Left ventricle myocardium inferior (tissue), 1 donor: ENCODE data around the gene SUCLG2. TPM values are rescaled to one million over a fixed set of nuclear protein-coding genes. Genes with fewer than 3 reads are reported as not detected.

Experiments used
- DNase-seq: peaks from one replicate; pipeline ENCODE4 v3.0.0-alpha.2; 2020
- H3K27ac ChIP-seq: fragments of 200-600 bp; replicated peaks from 2 replicates; pipeline ENCODE4 v1.8.0; 2021
- H3K27me3 ChIP-seq: fragments of 200-600 bp; 2 replicates; pipeline ENCODE4 v1.8.0; 2021; ENCODE audit warnings: low read depth
- H3K36me3 ChIP-seq: fragments of 200-600 bp; 2 replicates; pipeline ENCODE4 v1.8.0; 2021
- H3K4me1 ChIP-seq: fragments of 200-600 bp; 2 replicates; pipeline ENCODE4 v1.8.0; 2021
- H3K4me3 ChIP-seq: fragments of 200-600 bp; 2 replicates; pipeline ENCODE4 v1.8.0; 2021; ENCODE audit warnings: mild to moderate bottlenecking, moderate library complexity
- H3K9me3 ChIP-seq: fragments of 200-600 bp; replicated peaks from 2 replicates; pipeline ENCODE4 v1.8.0; 2021
- CTCF ChIP-seq: fragments of 200-600 bp; IDR thresholded peaks from 2 replicates; pipeline ENCODE4 v1.8.0; 2021; ENCODE audit warnings: antibody characterized with exemption, mild to moderate bottlenecking, borderline replicate concordance
- intact Hi-C: fragments of 100-400 bp; cut with micrococcal nuclease; formaldehyde crosslinking; loops from one replicate; pipeline ENCODE4 v1.11.0; 2022
- total RNA-seq: library from RNA; stranded (reverse); fragmentation: NEBNext Ultra II Directional; extraction: Animal tissue kit (Norgen Biotek cat#: 25700); gene quantifications from one replicate; pipeline ENCODE4 v1.2.1, GENCODE V29; 2021
- donor health status: DM: no; HTN: yes; CAD: no; lungs with severe emphysema.

SUCLG2 gene
- total RNA-seq, 1 donor from 2014 or later, result 100 TPM

GRCh38 chr3:67377299-67377698 is 277.1 kb downstream of the SUCLG2 start:
- H3K27me3 ChIP-seq, result no peaks in the 10 kb centered on the region
- peaks cover 27% of the 10 kb centered on the region for H3K36me3 ChIP-seq
- no peaks in the 10 kb centered on the region for H3K9me3 ChIP-seq
- no peak for DNase-seq
- intact Hi-C loops, result no loop called here
- TF ChIP-seq CTCF, result no peak
- H3K4me1 ChIP-seq, result peaks cover 5% of the 10 kb centered on the region
- H3K4me3 ChIP-seq, result no peak overlapping the region
- H3K27ac ChIP-seq, result no peak overlapping the region

- Histone ChIP-seq H3K4me1 (no peaks in the 10 kb centered on the region), H3K4me3 (no peak overlapping the region), H3K9me3 (no peaks in the 10 kb centered on the region), H3K27ac (no peak overlapping the region), H3K36me3 (peaks cover 27% of the 10 kb centered on the region), H3K27me3 (no peaks in the 10 kb centered on the region)
- intact Hi-C loops, result no loop called here
- no peak for DNase-seq
- no peak for TF ChIP-seq CTCF
Observed at GRCh38 chr3:67376416-67376815, 278.0 kb downstream of the SUCLG2 start.

GRCh38 chr3:67375976-67376375 is 278.4 kb downstream of the SUCLG2 start:
- intact Hi-C loops, result no loop called here
- no peaks in the 10 kb centered on the region for H3K27me3 ChIP-seq

GRCh38 chr3:67362686-67363085 is 291.7 kb downstream of the SUCLG2 start:
- H3K9me3 ChIP-seq, result peaks cover 8% of the 10 kb centered on the region
- no peaks in the 10 kb centered on the region for H3K36me3 ChIP-seq
- H3K4me3 ChIP-seq, result no peak overlapping the region
- H3K4me1 ChIP-seq, result no peaks in the 10 kb centered on the region
- no peaks in the 10 kb centered on the region for H3K27me3 ChIP-seq
- no peak for DNase-seq
- H3K27ac ChIP-seq, result no peak overlapping the region
- intact Hi-C loops, result no loop called here
- TF ChIP-seq CTCF, result no peak

More at GRCh38 chr3:67375976-67376375, 278.4 kb downstream of the SUCLG2 start:
- Histone ChIP-seq H3K27ac (no peak overlapping the region), H3K4me1 (no peaks in the 10 kb centered on the region), H3K4me3 (no peak overlapping the region), H3K36me3 (peaks cover 27% of the 10 kb centered on the region), H3K9me3 (no peaks in the 10 kb centered on the region)
- no peak for DNase-seq
- TF ChIP-seq CTCF, result no peak

- Histone ChIP-seq H3K36me3 (no peaks in the 10 kb centered on the region), H3K4me3 (no peak overlapping the region), H3K9me3 (peaks cover 3% of the 10 kb centered on the region), H3K27me3 (no peaks in the 10 kb centered on the region), H3K27ac (no peak overlapping the region), H3K4me1 (no peaks in the 10 kb centered on the region)
- DNase-seq, result no peak
- intact Hi-C loops, result no loop called here
- TF ChIP-seq CTCF, result no peak
Observed at GRCh38 chr3:67361770-67362169, 292.6 kb downstream of the SUCLG2 start.

- intact Hi-C loops, result no loop called here
- Histone ChIP-seq H3K36me3 (no peaks in the 10 kb centered on the region), H3K27ac (no peak overlapping the region), H3K27me3 (no peaks in the 10 kb centered on the region), H3K4me1 (no peaks in the 10 kb centered on the region), H3K9me3 (peaks cover 3% of the 10 kb centered on the region), H3K4me3 (no peak overlapping the region)
- no peak for TF ChIP-seq CTCF
- no peak for DNase-seq
Observed at GRCh38 chr3:67361323-67361722, 293.1 kb downstream of the SUCLG2 start.
